Left cardiac atrium (tissue), 4 donors: ENCODE results near the gene DRGX. TPM values are rescaled to one million over a fixed set of nuclear protein-coding genes. Genes with fewer than 3 reads are reported as not detected.
A peak's percentile ranks its signal among the peaks of the same experiment; 100 is the strongest.

ENCODE experiments used
- ATAC-seq, 2 donors: fragments of 200-7000 bp; cut with Tn5 transposase; one replicate each; pipeline ENCODE4 v1.9.1; 2020; ENCODE audit warnings: mild to moderate bottlenecking in 2 of 2, moderate library complexity in 2 of 2
- DNase-seq: peaks from one replicate; pipeline ENCODE4 v3.0.0-alpha.2; 2020
- intact Hi-C, 2 donors: fragments of 100-400 bp; cut with DNase I; formaldehyde crosslinking; loops; one replicate each; pipeline versions ENCODE4 v1.14.1 to v1.15.1; 2022 to 2023
- total RNA-seq, 2 donors: library from RNA; stranded (reverse); fragmentation: NEBNext Ultra II Directional; extraction: Animal tissue kit (Norgen Biotek cat#: 25700); gene quantifications; one replicate each; pipeline ENCODE4 v1.2.1, GENCODE V29; 2021
- donor health status: DM: no; HTN: yes; CAD: no.
- donor health status: DM: no; HTN: yes; CAD: no; lungs with severe emphysema.
- donor health status: DM: yes; HTN: yes; CAD: no.
- donor health status: Dilated cardiomyopathy.

Gene DRGX
- total RNA-seq, 2 donors from 2014 or later, result not detected

DNA sequence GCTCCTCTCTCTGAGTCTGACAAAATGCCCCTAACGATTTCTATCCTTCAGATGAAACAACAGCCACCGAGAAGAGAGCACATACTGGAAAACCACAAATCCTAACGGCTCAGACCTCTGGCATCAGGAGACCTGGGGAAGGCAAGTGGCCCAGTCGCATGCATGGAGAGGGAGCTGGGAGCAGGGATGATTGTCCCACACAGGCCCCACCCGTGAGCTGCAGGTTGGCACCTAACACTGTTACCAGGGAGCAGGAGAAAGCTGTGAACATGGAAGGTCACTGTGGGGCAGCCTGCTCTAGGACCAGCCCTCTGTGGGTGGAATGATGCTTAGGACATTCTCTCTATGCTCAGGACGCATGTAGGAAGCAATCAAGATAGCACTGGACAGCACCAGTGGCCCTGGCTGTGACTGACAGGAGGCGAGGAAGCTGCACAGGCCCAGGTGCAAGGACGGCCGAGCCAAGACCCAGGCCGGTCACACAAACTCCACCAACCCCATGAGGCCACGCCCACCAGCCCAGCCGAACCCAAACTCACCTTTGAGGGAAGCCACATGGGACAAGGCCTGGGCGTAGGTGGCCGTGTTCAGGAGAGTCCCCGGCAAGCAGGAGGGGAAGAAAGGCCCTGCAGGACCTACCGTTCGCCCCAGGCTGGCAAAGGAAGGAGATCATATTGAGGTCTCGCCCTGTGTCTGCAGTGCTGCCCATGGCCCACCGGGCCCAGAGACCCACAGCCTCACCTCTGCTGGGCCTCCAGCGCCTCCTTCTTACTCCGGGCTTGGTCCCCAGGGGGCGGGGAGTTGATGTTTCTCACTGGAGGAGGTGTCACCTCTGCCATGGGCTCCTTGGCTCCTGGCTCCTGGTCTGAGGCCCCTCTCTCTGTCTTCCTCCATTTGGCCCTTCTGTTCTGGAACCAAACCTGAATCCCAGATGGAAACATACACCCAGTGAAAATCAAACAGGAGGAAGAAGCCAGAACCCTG is 9.7 kb downstream of the DRGX start:
- DNase-seq, result no peak
- no peak for ATAC-seq
- intact Hi-C loops, result no loop called here

GRCh38 chr10:49384268-49384953 is 11.5 kb downstream of the DRGX start:
- no peak for DNase-seq

GRCh38 chr10:49383853-49384252 is 12.0 kb downstream of the DRGX start:
- ATAC-seq (no peak), DNase-seq (no peak)
- intact Hi-C loops, result no loop called here

More at GRCh38 chr10:49384268-49384953, 11.5 kb downstream of the DRGX start:
- intact Hi-C loops, result no loop called here
- no peak for ATAC-seq

DNA sequence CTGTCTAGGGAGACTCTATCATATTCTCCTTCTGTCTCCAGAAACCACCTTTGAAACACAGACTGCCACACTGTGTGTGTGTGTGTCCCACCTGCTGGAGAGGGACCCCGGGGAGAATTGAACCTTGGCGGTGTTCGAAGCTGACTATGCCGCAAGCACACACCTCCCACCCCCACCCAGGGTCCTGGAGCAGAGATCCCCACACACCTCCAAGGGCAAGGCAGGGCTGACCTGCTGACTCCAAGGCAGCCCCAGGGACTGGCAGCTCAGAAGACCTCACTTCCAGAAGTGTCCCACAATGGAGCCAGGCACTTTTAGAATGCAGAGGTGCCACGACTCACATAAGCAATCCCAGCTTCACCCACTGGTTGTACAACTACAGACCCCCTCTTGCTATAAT is 13.1 kb downstream of the DRGX start:
- no peak for ATAC-seq
- DNase-seq, result no peak
- intact Hi-C loops, result no loop called here

DNA sequence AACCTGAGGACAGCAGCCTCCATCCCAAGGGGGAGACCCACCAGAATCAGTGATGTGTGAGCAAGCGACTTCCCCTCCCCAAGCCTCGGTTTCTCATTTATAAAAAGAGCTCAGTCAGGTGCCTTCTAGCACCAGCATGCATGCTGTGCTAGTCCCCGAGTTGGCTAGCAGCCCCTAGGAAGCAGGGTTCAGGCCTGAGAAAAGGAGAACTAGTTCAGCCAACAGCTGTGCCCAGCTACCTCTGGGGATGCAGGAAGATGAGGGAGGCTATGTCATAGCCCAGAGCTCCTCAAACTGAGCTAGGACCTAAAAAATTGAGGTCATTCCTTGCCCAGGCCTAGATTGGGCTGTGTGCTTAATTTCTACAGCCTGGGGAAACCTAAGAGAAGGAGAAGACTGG is 13.7 kb downstream of the DRGX start:
- no peak for DNase-seq
- no peak for ATAC-seq
- intact Hi-C loops, result no loop called here

- intact Hi-C loops, result no loop called here
Observed at GRCh38 chr10:49381111-49381900, 14.6 kb downstream of the DRGX start.

DNA sequence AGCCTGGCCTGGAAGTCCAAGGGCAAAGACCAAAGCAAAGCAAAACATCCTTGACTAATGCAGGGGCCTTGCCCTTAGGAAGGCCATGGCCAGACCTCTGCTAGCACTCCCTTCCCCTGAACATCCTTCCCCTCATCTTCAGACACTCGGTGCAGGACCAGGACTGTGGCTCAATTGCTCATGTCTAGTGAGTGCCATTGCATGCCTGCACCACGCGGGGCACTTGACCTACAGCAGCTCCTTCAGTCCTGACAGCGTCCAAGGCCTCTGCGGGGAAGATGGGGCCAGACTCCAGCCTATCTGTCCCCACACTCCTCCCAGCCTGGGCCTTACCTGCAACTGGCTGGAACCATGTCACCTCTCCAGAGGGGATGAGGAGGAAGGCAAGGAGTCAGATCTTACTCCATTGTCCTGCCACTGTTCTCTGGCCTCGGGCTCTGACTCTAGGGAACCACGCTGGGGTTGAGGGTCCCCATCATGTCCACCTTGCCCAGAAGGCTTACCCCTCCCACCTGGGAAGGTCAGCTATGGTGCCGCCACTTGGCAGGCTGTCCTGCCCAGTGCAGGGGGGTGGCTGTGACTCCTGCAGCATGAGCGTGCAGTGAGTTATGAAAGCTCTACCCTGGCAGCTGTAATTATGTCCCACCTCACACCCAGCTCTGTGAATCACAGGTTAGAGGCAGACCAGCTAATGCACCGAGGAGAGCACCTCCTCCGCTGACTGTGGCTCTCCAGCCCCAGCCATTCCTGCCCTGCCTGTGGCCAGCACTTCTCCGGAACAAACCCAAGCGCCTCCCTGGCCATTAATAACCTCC is 16.1 kb downstream of the DRGX start:
- intact Hi-C loops, result no loop called here
- DNase-seq (no peak), ATAC-seq (no peak)

More at GRCh38 chr10:49381111-49381900, 14.6 kb downstream of the DRGX start:
- DNase-seq (no peak), ATAC-seq (no peak)

DNA sequence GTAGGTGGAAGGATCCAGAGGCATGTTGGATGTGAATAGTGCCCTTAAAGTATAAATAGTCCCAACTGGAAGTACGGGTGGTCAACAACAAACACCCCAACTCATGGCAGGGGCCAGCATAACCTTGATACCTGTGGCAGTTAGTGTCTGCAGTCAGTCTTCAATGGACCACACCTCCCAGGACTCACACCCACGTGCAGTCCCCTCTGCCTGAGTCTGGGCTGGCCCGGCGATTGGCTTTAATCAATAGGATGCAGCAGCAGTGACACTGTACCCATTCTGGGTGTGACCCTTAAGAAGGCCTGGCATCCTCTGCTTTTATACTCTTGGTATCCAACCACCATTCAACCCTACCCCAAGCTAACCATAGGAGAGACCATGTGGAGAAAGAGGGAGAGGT is 18.6 kb downstream of the DRGX start:
- ATAC-seq (no peak), DNase-seq (no peak)
- intact Hi-C loops, result no loop called here

DNA sequence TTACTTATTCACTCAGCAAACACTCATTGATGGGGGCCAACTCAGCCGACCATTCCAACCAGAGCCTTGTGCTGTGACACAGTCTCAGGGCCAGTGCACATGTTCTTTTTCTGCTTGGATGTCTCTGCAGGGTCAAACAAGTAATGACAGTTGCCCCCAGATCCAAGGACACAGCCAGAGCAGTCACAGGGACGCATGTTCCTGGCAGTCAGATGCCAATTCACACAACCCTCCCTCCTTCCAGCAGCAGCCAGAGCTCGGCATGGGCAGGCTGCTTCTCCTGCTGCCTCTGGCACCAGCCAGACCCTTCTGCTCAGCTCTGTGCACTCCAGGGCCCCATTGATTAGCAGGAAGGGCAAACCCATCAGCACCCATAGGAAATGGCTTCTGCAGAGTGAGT is 20.3 kb downstream of the DRGX start:
- no peak for DNase-seq
- intact Hi-C loops, result no loop called here
- ATAC-seq, result peak; percentile 24 to 27

DNA sequence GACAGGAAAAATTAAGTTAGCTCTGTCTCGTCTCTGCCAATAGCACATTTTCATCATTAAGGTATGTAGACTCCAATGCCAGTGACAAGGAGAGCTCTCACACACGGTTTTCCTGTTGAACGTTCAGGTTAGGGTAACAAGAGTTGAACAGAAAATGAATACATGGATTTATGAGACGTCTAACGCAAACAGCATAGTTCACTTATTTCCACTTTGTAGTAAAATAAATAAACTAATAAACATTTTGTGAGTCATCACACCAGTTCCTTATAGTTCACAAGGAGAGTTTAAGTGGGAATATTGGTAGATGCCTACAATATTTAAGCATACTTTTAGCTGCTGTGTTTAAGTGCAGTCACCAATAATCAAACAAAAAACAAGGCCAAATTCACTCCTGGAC is 21.1 kb downstream of the DRGX start:
- ATAC-seq, result no peak
- intact Hi-C loops, result no loop called here
- no peak for DNase-seq

DNA sequence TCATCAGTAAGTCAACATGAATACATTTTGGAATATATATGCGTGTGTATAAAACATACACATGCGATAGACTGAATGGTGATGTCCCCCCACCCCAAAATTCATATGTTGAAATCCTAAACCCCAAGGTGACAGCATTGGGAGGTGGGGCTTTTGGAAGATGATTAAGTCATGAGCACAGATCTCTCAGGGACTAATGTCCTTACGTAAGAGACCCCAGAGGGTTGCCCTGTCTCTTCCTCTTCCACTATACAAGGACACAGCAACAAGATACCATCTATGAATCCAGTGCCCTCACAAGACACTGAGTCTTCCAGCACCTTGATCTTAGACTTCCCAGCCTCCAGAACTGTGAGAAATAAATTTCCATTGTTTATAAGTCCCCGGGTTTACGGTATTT is 22.5 kb downstream of the DRGX start:
- no peak for DNase-seq
- intact Hi-C loops, result no loop called here
- ATAC-seq, result no peak

GRCh38 chr10:49371967-49372366 is 23.9 kb downstream of the DRGX start:
- DNase-seq, result no peak
- ATAC-seq, result no peak
- intact Hi-C loops, result no loop called here

- no peak for ATAC-seq
- no peak for DNase-seq
Observed at GRCh38 chr10:49370326-49371100, 25.4 kb downstream of the DRGX start.

GRCh38 chr10:49369216-49370162 is 26.4 kb downstream of the DRGX start:
- no peak for DNase-seq
- intact Hi-C loops, result no loop called here
- no peak for ATAC-seq

More at GRCh38 chr10:49370326-49371100, 25.4 kb downstream of the DRGX start:
- intact Hi-C loops, result no loop called here

GRCh38 chr10:49368256-49368655 is 27.6 kb downstream of the DRGX start:
- intact Hi-C loops, result no loop called here
- no peak for ATAC-seq
- DNase-seq, result no peak

- intact Hi-C loops, result no loop called here
- DNase-seq (no peak), ATAC-seq (no peak)
Observed at GRCh38 chr10:49367600-49367999, 28.3 kb downstream of the DRGX start.

- DNase-seq (no peak), ATAC-seq (no peak)
- intact Hi-C loops, result no loop called here
Observed at GRCh38 chr10:49366460-49366859, 29.4 kb downstream of the DRGX start.
